GM19099 (cell line): ENCODE results near the gene MCHR1.

Experiments
- POLR2A ChIP-seq: IDR thresholded peaks from 3 replicates; pipeline ENCODE4 v1.6.1; 2011; ENCODE audit warnings: low read depth; ENCODE audit not compliant: insufficient read length; ENCODE audit errors: extremely low read depth

MCHR1 gene

DNA sequence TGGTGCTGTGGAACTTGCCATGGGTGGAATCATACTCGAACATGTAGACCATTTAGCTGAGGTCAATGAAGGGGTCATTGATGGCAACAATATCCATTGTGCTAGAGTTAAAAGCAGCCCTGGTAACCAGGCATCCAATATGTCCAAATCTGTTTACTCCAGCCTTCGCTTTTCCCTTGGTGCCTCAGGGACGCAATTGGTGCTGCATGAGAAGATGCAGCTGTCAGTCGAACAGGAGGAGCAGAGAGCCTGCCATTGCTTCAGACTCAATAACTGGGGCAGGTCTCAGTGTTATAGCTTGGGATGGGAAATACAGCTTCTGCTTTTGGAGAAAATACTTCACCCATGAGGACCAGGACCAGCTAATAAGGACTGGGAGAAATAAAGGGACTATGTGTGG is 5.0 kb upstream of the MCHR1 start:
- TF ChIP-seq POLR2A = no peak

- TF ChIP-seq POLR2A = no peak
Observed at GRCh38 chr22:40676644-40677043, 2.6 kb upstream of the MCHR1 start.

DNA sequence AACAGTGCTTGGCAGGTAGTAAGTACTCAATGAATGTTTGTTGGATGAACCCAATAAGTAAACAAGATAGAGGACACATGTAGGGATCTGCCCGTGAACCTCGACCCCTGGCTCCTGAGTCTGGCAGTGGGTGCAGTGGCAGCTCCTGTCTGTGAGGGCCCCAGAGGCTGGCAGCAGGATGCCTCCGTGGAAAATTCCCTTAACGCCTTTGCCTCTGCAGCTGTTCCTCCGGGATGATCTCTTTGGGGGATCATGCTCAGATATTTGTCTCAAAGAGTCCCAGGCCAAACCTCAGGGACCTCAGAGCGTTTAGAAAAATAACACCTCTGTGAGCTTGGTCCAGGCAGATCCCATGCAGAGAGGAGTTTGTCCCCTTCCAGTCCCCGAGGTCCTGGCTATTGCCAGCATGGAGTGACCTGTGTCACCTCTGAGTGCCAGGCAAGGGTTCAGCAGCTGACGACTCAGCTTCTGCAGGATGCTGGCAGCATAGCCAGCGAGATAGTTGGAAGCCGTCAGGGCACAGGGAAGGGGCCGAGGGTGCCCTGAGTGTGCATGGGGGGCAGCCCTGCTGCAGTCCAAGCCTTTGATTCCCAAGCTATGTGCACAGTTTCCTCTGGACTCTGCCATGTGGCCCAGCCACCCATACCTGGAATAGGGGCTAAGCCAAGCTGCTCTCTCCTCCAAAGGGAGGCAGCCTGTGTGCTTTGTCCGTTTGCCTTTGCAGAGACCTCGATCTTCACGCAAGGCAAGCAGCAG is 613 bp upstream of the MCHR1 start:
- no peak for TF ChIP-seq POLR2A

GRCh38 chr22:40679964-40680818 is 907 bp downstream of the MCHR1 start:
- no peak for TF ChIP-seq POLR2A

DNA sequence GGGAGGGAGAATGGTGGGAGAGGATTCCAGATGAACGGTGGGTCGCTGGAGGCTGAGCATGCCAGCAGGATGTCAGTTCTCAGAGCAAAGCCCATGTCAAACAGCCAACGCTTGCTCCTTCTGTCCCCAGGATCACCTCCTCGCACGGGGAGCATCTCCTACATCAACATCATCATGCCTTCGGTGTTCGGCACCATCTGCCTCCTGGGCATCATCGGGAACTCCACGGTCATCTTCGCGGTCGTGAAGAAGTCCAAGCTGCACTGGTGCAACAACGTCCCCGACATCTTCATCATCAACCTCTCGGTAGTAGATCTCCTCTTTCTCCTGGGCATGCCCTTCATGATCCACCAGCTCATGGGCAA is 1.5 kb downstream of the MCHR1 start:
- no peak for TF ChIP-seq POLR2A

DNA sequence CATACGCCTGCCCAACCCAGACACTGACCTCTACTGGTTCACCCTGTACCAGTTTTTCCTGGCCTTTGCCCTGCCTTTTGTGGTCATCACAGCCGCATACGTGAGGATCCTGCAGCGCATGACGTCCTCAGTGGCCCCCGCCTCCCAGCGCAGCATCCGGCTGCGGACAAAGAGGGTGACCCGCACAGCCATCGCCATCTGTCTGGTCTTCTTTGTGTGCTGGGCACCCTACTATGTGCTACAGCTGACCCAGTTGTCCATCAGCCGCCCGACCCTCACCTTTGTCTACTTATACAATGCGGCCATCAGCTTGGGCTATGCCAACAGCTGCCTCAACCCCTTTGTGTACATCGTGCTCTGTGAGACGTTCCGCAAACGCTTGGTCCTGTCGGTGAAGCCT is 2.2 kb downstream of the MCHR1 start:
- no peak for TF ChIP-seq POLR2A

- TF ChIP-seq POLR2A = no peak
Observed at GRCh38 chr22:40684728-40685127, 5.4 kb downstream of the MCHR1 start.

DNA sequence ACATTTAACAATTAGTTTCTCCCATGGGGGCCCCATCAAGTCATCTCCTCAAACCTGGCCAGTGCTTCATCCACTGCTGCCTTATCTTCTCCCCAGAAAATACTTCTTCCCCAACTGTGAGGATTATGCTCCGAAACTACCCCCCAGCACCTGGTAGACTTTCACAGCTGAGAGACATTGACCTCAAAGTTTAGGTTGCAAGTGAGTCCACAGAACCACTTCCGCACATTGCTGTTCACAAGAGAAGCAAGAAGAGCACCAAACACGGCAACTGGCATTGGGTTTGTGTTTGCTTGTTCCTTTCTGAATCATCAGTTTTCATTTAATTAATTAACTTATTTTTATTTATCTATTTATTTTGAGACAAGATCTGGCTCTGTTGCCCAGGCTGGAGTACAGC is 6.1 kb downstream of the MCHR1 start:
- no peak for TF ChIP-seq POLR2A

- TF ChIP-seq POLR2A = no peak
Observed at GRCh38 chr22:40687706-40688105, 8.4 kb downstream of the MCHR1 start.

DNA sequence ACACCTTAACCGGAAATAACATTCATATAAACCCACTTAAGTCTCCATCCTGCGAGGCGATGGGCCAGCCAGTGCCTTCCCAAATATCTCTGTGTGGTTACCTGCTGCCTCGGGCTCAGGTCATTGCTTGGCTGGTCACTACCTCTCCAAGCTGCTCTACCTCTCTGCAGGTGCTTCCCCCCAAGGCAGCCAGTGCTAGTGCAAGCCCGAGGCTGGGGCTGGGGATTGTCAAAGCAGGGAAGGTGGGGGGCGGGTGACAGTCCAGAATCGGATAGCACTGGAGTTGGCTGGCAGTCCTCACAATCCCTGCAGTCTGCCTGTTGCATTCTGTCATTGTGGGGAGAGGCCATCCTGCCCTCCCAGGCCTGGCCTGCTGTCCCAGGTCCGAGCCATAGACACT is 11.1 kb downstream of the MCHR1 start:
- TF ChIP-seq POLR2A = no peak

- TF ChIP-seq POLR2A = no peak
Observed at GRCh38 chr22:40691532-40691931, 12.2 kb downstream of the MCHR1 start.

GRCh38 chr22:40694411-40694810 is 15.1 kb downstream of the MCHR1 start:
- TF ChIP-seq POLR2A = no peak

GRCh38 chr22:40701274-40701673 is 22.0 kb downstream of the MCHR1 start:
- TF ChIP-seq POLR2A = no peak

- no peak for TF ChIP-seq POLR2A
Observed at GRCh38 chr22:40703174-40703573, 23.9 kb downstream of the MCHR1 start.

GRCh38 chr22:40703736-40704135 is 24.5 kb downstream of the MCHR1 start:
- TF ChIP-seq POLR2A = no peak
